DND-41 (cell line): ENCODE results near the gene LMF1.

Experiments
- ATAC-seq: fragments of 200-7000 bp; cut with Tn5 transposase; 3 replicates; pipeline ENCODE4 v1.9.1; 2021; ENCODE audit warnings: low read depth; ENCODE audit not compliant: insufficient read depth
- DNase-seq: peaks from one replicate; pipeline ENCODE4 v3.0.0-alpha.2; 2020
- H2AFZ ChIP-seq: 2 replicates; pipeline ENCODE4 v1.6.0; 2012; ENCODE audit warnings: low read depth, low read length
- H3K27ac ChIP-seq: 2 replicates; pipeline ENCODE4 v1.5.1; 2012; ENCODE audit warnings: low read length, inconsistent platforms
- H3K27me3 ChIP-seq: fragments of 200-600 bp; sonication (generic); 2 replicates; pipeline ENCODE4 v1.6.0; 2012; ENCODE audit warnings: low read length, mild to moderate bottlenecking, inconsistent platforms; ENCODE audit not compliant: insufficient read depth, poor library complexity
- H3K36me3 ChIP-seq: 2 replicates; pipeline ENCODE4 v1.5.1; 2012; ENCODE audit warnings: low read length, inconsistent platforms; ENCODE audit not compliant: insufficient read depth
- H3K4me1 ChIP-seq: 2 replicates; pipeline ENCODE4 v1.5.1; 2012; ENCODE audit warnings: mild to moderate bottlenecking, low read length; ENCODE audit not compliant: insufficient read depth
- H3K4me2 ChIP-seq: 2 replicates; pipeline ENCODE4 v1.6.0; 2012; ENCODE audit warnings: mild to moderate bottlenecking, moderate library complexity, low read length, inconsistent platforms; ENCODE audit not compliant: insufficient read depth
- H3K4me3 ChIP-seq, 2 experiments: fragments of 200-600 bp in 1 of 2; shearing (Covaris generic) in 1 of 2; 2 replicates each; pipeline ENCODE4 v1.5.1; 2012 to 2016; ENCODE audit warnings: inconsistent platforms in 2 of 2, low read length in 2 of 2, mild to moderate bottlenecking in 2 of 2, low read depth in 1 of 2, moderate library complexity in 1 of 2
- H3K79me2 ChIP-seq: 2 replicates; pipeline ENCODE4 v1.6.0; 2012; ENCODE audit warnings: low read length, inconsistent platforms; ENCODE audit not compliant: insufficient read depth
- H3K9ac ChIP-seq: 2 replicates; pipeline ENCODE4 v1.6.0; 2012; ENCODE audit warnings: low read depth, mild to moderate bottlenecking, inconsistent platforms, low read length, moderate library complexity
- H3K9me3 ChIP-seq: 2 replicates; pipeline ENCODE4 v1.5.1; 2012; ENCODE audit warnings: low read length, moderate library complexity, mild to moderate bottlenecking, inconsistent platforms; ENCODE audit not compliant: insufficient read depth, severe bottlenecking
- H4K20me1 ChIP-seq: 2 replicates; pipeline ENCODE4 v1.6.0; 2012; ENCODE audit warnings: low read length; ENCODE audit not compliant: insufficient read depth
- CTCF ChIP-seq: IDR thresholded peaks from 2 replicates; pipeline ENCODE4 v1.5.1; 2012; ENCODE audit warnings: borderline replicate concordance, low read length, moderate library complexity, mild to moderate bottlenecking; ENCODE audit not compliant: poor library complexity, severe bottlenecking; ENCODE audit errors: extremely low read depth
- EZH2 ChIP-seq: IDR thresholded peaks from 3 replicates; pipeline ENCODE4 v1.6.1; 2012; ENCODE audit warnings: borderline replicate concordance, low read depth, mild to moderate bottlenecking, moderate library complexity, low read length, inconsistent platforms; ENCODE audit not compliant: severe bottlenecking

The LMF1 gene

GRCh38 chr16:984121-984694 lies 13.4 kb upstream of the LMF1 start:
- Histone ChIP-seq H3K9ac (no peak overlapping the region), H3K36me3 (no peaks in the 10 kb centered on the region), H4K20me1 (no peaks in the 10 kb centered on the region), H3K4me3 (no peak overlapping the region), H3K9me3 (no peaks in the 10 kb centered on the region), H3K27me3 (no peaks in the 10 kb centered on the region), H3K79me2 (no peaks in the 10 kb centered on the region), H2AFZ (no peak overlapping the region), H3K4me1 (no peaks in the 10 kb centered on the region), H3K4me2 (no peak overlapping the region), H3K27ac (no peak overlapping the region)
- no peak for DNase-seq
- ATAC-seq, result no peak
- no peak for TF ChIP-seq EZH2
- no peak for TF ChIP-seq CTCF

- H3K4me2 ChIP-seq, result no peak overlapping the region
- no peaks in the 10 kb centered on the region for H3K27me3 ChIP-seq
- H3K9me3 ChIP-seq, result no peaks in the 10 kb centered on the region
- TF ChIP-seq CTCF (no peak), EZH2 (no peak)
- no peaks in the 10 kb centered on the region for H4K20me1 ChIP-seq
- ATAC-seq, result no peak
- H2AFZ ChIP-seq, result no peak overlapping the region
- H3K4me3 ChIP-seq, result no peak overlapping the region
- no peak overlapping the region for H3K9ac ChIP-seq
- no peak for DNase-seq
- no peaks in the 10 kb centered on the region for H3K4me1 ChIP-seq
- H3K27ac ChIP-seq, result no peak overlapping the region
- H3K79me2 ChIP-seq, result no peaks in the 10 kb centered on the region
- no peaks in the 10 kb centered on the region for H3K36me3 ChIP-seq
Observed at GRCh38 chr16:983044-984030, 12.6 kb upstream of the LMF1 start.

- no peaks in the 10 kb centered on the region for H3K27me3 ChIP-seq
Observed at GRCh38 chr16:982145-983043, 11.6 kb upstream of the LMF1 start.

More at GRCh38 chr16:982145-983043, 11.6 kb upstream of the LMF1 start:
- Histone ChIP-seq H3K4me2 (no peak overlapping the region), H3K9me3 (no peaks in the 10 kb centered on the region), H3K4me3 (no peak overlapping the region), H3K79me2 (no peaks in the 10 kb centered on the region), H3K9ac (no peak overlapping the region), H3K4me1 (no peaks in the 10 kb centered on the region), H3K36me3 (no peaks in the 10 kb centered on the region), H3K27ac (no peak overlapping the region), H4K20me1 (no peaks in the 10 kb centered on the region; the same call in 1 of the 2 replicates), H2AFZ (no peak overlapping the region)
- DNase-seq (no peak), ATAC-seq (no peak)
- TF ChIP-seq CTCF (no peak), EZH2 (no peak)
